ENCODE measurements around the gene PTPRF. TPM values are rescaled to one million over a fixed set of nuclear protein-coding genes. Genes with fewer than 3 reads are reported as not detected.

PTPRF gene
- total RNA-seq, 6 experiments from 2014 or later: 97.1 to 252 (median 160) TPM

DNA sequence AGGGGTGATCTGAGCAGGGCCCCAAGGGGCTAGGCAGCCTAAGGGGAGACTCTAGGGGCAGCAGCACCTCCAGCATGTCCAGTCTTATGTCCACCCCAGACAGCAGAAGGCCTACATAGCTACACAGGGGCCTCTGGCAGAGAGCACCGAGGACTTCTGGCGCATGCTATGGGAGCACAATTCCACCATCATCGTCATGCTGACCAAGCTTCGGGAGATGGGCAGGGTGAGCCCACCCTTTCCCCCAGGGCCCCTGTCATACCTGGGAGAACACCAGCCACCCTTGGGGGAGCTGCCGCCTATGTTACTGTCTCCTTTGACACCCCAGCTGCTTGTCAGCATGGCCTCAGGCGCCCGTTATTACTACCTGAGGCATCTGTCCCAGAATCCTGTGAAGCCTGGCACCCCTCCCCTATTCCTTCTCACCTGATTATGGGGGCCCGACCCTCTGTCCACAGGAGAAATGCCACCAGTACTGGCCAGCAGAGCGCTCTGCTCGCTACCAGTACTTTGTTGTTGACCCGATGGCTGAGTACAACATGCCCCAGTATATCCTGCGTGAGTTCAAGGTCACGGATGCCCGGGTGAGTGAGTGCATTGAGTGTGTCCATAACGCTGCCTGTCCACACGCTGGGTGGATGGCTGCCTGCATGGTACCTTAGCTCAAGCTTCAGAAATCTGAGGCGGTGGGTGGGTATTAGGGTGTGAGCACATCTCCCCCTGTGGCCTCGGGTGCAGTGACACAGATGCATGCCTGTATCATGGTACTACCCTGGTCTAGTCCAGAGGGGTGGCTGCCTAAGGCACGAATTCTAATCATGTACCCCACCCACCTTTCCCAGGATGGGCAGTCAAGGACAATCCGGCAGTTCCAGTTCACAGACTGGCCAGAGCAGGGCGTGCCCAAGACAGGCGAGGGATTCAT lies 89.6 kb downstream of the PTPRF start:
- Histone ChIP-seq H3K4me1 (no peaks in the 10 kb centered on the region), H3K9me3 (no peaks in the 10 kb centered on the region), H3K27me3 (no peaks in the 10 kb centered on the region), H3K4me3 (no peak overlapping the region), H3K36me3 (peaks cover 0 to 72% (median 37%) of the 10 kb centered on the region in 4 donors), H3K27ac (no peak overlapping the region)
- intact Hi-C loops (cut with DNase I): no loop called here
- WGBS (ENCODE audit: insufficient coverage, low coverage, low lambda C conversion rate, missing lambda C conversion rate): 64% methylated on average over 14 of the region's 22 CpGs
- no peak for ATAC-seq
- TF ChIP-seq, protein P1, sequence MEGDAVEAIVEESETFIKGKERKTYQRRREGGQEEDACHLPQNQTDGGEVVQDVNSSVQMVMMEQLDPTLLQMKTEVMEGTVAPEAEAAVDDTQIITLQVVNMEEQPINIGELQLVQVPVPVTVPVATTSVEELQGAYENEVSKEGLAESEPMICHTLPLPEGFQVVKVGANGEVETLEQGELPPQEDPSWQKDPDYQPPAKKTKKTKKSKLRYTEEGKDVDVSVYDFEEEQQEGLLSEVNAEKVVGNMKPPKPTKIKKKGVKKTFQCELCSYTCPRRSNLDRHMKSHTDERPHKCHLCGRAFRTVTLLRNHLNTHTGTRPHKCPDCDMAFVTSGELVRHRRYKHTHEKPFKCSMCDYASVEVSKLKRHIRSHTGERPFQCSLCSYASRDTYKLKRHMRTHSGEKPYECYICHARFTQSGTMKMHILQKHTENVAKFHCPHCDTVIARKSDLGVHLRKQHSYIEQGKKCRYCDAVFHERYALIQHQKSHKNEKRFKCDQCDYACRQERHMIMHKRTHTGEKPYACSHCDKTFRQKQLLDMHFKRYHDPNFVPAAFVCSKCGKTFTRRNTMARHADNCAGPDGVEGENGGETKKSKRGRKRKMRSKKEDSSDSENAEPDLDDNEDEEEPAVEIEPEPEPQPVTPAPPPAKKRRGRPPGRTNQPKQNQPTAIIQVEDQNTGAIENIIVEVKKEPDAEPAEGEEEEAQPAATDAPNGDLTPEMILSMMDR (IDR thresholded peaks at IDR 0.05): no peak
- TF ChIP-seq POLR2A (IDR thresholded peaks at IDR 0.05): no peak
- no peak for DNase-seq

DNA sequence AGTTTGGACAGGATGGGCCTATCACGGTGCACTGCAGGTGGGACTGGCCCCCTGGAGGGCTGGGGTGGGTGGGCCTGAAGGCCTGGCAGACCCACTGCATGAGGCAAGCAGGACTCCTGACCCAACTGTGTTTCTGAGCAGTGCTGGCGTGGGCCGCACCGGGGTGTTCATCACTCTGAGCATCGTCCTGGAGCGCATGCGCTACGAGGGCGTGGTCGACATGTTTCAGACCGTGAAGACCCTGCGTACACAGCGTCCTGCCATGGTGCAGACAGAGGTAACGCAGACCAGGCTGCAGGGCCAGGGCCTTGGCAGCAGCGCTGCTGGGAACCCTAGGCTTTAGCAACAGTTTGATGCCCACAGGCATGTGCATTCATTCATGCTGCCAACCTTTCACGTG lies 90.3 kb downstream of the PTPRF start:
- WGBS (ENCODE audit: insufficient coverage, low coverage, low lambda C conversion rate, missing lambda C conversion rate): 57% methylated on average over 1 of the region's 16 CpGs
- H3K4me1 ChIP-seq: no peaks in the 10 kb centered on the region
- no peak for ATAC-seq
- DNase-seq: no peak
- intact Hi-C loops (cut with DNase I): no loop called here
- H3K36me3 ChIP-seq: peaks cover 0 to 69% (median 36%) of the 10 kb centered on the region in 4 donors
- TF ChIP-seq POLR2A (IDR thresholded peaks at IDR 0.05): no peak
- no peaks in the 10 kb centered on the region for H3K9me3 ChIP-seq
- H3K27me3 ChIP-seq: no peaks in the 10 kb centered on the region
- H3K27ac ChIP-seq: no peak overlapping the region
- H3K4me3 ChIP-seq: no peak overlapping the region

DNA sequence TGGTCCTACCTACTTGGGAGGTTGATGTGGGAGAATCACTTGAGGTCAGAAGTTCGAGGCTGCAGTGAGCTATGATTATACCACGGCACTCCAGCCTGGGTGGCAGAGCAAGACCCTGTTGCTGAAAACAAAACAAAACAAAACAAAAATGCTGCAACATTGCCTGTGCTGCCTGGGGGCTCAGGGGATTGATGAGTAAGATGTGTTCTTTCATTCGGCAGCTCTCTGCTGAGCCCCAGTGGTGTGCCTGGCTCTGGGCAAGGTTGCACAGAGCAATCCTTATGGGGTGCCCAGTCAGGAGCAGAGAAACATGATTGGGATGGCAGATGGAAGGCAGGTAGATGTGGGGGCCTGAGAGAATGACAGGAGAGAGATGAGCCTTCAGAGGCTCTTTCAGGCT lies 90.7 kb downstream of the PTPRF start:
- DNase-seq (no peak), ATAC-seq (no peak)
- H3K9me3 ChIP-seq: no peaks in the 10 kb centered on the region
- H3K27me3 ChIP-seq: no peaks in the 10 kb centered on the region
- intact Hi-C loops (cut with DNase I): no loop called here
- no peak overlapping the region for H3K27ac ChIP-seq
- WGBS (ENCODE audit: insufficient coverage, low coverage, low lambda C conversion rate, missing lambda C conversion rate): 73% methylated on average over 3 of the region's 3 CpGs
- H3K4me3 ChIP-seq: no peak overlapping the region
- H3K36me3 ChIP-seq: peaks cover 0 to 65% (median 33%) of the 10 kb centered on the region in 4 donors
- no peaks in the 10 kb centered on the region for H3K4me1 ChIP-seq
- TF ChIP-seq POLR2A (IDR thresholded peaks at IDR 0.05): no peak
- TF ChIP-seq, protein P1 (IDR thresholded peaks at IDR 0.05): no peak

DNA sequence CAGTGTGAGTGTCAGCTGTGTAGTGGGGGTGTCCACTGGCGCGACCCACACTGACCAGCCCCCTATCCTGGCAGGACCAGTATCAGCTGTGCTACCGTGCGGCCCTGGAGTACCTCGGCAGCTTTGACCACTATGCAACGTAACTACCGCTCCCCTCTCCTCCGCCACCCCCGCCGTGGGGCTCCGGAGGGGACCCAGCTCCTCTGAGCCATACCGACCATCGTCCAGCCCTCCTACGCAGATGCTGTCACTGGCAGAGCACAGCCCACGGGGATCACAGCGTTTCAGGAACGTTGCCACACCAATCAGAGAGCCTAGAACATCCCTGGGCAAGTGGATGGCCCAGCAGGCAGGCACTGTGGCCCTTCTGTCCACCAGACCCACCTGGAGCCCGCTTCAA lies 91.2 kb downstream of the PTPRF start:
- Histone ChIP-seq H3K4me1 (no peaks in the 10 kb centered on the region), H3K27me3 (no peaks in the 10 kb centered on the region), H3K27ac (no peak overlapping the region), H3K36me3 (peaks cover 0 to 65% (median 32%) of the 10 kb centered on the region in 4 donors), H3K4me3 (no peak overlapping the region), H3K9me3 (no peaks in the 10 kb centered on the region)
- TF ChIP-seq, protein P1 (IDR thresholded peaks at IDR 0.05): no peak
- no peak for TF ChIP-seq POLR2A (IDR thresholded peaks at IDR 0.05)
- 75% methylated on average over 4 of the region's 18 CpGs for WGBS (ENCODE audit: insufficient coverage, low coverage, low lambda C conversion rate, missing lambda C conversion rate)
- ATAC-seq: peak in 1 of 4 donors; percentile 11
- intact Hi-C loops (cut with DNase I): no loop called here
- DNase-seq: no peak

DNA sequence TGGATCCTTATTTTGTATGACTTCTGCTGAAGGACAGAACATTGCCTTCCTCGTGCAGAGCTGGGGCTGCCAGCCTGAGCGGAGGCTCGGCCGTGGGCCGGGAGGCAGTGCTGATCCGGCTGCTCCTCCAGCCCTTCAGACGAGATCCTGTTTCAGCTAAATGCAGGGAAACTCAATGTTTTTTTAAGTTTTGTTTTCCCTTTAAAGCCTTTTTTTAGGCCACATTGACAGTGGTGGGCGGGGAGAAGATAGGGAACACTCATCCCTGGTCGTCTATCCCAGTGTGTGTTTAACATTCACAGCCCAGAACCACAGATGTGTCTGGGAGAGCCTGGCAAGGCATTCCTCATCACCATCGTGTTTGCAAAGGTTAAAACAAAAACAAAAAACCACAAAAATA lies 91.8 kb downstream of the PTPRF start:
- WGBS (ENCODE audit: insufficient coverage, low coverage, low lambda C conversion rate, missing lambda C conversion rate): 86% methylated on average over 10 of the region's 10 CpGs
- peaks cover 0 to 63% (median 29%) of the 10 kb centered on the region in 4 donors for H3K36me3 ChIP-seq
- no peak for DNase-seq

More for the DNA sequence above, 91.8 kb downstream of the PTPRF start:
- Histone ChIP-seq H3K4me3 (no peak overlapping the region), H3K27me3 (no peaks in the 10 kb centered on the region), H3K27ac (no peak overlapping the region), H3K4me1 (no peaks in the 10 kb centered on the region), H3K9me3 (no peaks in the 10 kb centered on the region)
- TF ChIP-seq, protein P1 (IDR thresholded peaks at IDR 0.05): no peak
- no peak for TF ChIP-seq POLR2A (IDR thresholded peaks at IDR 0.05)
- intact Hi-C loops (cut with DNase I): no loop called here
- ATAC-seq: no peak
